OCI-LY7 (cell line): ENCODE results near the gene ADAMTS9.

Source experiments
- EZH2phosphoT487 ChIP-seq: fragments of 200-600 bp; sonication (generic); IDR thresholded peaks from 2 replicates; pipeline ENCODE4 v1.6.1; 2018; ENCODE audit warnings: low read depth, borderline replicate concordance, mild to moderate bottlenecking, mixed run types, antibody characterized with exemption, low read length, moderate library complexity, mixed read lengths
- TF ChIP-seq, protein P1 (sequence below): fragments of 200-600 bp; sonication (generic); conservative IDR thresholded peaks from 2 replicates; pipeline ENCODE4 v1.5.1; 2014; ENCODE audit warnings: mild to moderate bottlenecking, antibody characterized with exemption, low read length, moderate library complexity, mixed read lengths

DNA sequence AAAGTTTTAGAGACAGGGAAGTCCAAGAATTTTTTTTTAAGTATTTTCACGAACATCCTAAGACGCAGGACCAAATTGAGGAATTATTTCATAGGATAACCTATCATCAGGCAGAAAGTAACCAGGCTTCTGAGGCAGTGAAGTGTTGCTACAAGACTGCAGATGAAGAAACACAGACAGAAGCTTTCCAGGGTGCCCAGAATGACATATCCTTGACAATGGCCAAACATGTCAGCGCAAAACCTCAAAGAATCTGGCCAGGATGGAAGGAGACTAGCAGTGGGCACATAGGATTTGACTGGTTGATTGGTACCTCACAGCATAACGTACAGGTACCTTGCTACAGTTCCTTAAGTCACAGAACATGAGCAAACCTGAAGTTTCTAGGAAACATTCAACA is 7.5 kb downstream of the ADAMTS9 start:
- TF ChIP-seq, protein P1, sequence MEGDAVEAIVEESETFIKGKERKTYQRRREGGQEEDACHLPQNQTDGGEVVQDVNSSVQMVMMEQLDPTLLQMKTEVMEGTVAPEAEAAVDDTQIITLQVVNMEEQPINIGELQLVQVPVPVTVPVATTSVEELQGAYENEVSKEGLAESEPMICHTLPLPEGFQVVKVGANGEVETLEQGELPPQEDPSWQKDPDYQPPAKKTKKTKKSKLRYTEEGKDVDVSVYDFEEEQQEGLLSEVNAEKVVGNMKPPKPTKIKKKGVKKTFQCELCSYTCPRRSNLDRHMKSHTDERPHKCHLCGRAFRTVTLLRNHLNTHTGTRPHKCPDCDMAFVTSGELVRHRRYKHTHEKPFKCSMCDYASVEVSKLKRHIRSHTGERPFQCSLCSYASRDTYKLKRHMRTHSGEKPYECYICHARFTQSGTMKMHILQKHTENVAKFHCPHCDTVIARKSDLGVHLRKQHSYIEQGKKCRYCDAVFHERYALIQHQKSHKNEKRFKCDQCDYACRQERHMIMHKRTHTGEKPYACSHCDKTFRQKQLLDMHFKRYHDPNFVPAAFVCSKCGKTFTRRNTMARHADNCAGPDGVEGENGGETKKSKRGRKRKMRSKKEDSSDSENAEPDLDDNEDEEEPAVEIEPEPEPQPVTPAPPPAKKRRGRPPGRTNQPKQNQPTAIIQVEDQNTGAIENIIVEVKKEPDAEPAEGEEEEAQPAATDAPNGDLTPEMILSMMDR: no peak
- TF ChIP-seq EZH2phosphoT487: no peak
